HepG2 (cell line): Measurements from ENCODE around the gene RAB1B. TPM values are rescaled to one million over a fixed set of nuclear protein-coding genes. Genes with fewer than 3 reads are reported as not detected.

Source experiments
- ARID5B ChIP-seq: IDR thresholded peaks from 2 replicates; pipeline ENCODE4 v1.4.0; 2020; ENCODE audit warnings: mild to moderate bottlenecking, missing genetic modification reagents
- BRD4 ChIP-seq: sonication (generic); formaldehyde crosslinking; IDR thresholded peaks from 2 replicates; pipeline ENCODE4 v1.4.0; 2020; ENCODE audit warnings: missing genetic modification reagents
- GMEB1 ChIP-seq: sonication (generic); formaldehyde crosslinking; IDR thresholded peaks from 2 replicates; pipeline ENCODE4 v1.5.1; 2020; ENCODE audit warnings: missing genetic modification reagents, mild to moderate bottlenecking, borderline replicate concordance
- HOXD1 ChIP-seq: sonication (generic); formaldehyde crosslinking; IDR thresholded peaks from 2 replicates; pipeline ENCODE4 v1.5.0; 2020; ENCODE audit warnings: missing genetic modification reagents
- NKX3-1 ChIP-seq: sonication (generic); formaldehyde crosslinking; IDR thresholded peaks from 2 replicates; pipeline ENCODE4 v1.5.0; 2020; ENCODE audit warnings: missing genetic modification reagents
- RXRB ChIP-seq: IDR thresholded peaks from 2 replicates; pipeline ENCODE4 v1.6.1; 2016; ENCODE audit warnings: borderline replicate concordance, missing genetic modification reagents, missing compliant biosample characterization
- ZNF160 ChIP-seq: sonication (generic); formaldehyde crosslinking; IDR thresholded peaks from 2 replicates; pipeline ENCODE4 v1.8.0; 2022; ENCODE audit warnings: mild to moderate bottlenecking, inconsistent platforms, missing genetic modification reagents
- ZNF329 ChIP-seq: sonication (generic); formaldehyde crosslinking; IDR thresholded peaks from 2 replicates; pipeline ENCODE4 v1.9.0; 2021; ENCODE audit warnings: low read depth, mild to moderate bottlenecking, missing genetic modification reagents
- ZNF451 ChIP-seq: sonication (generic); formaldehyde crosslinking; IDR thresholded peaks from 2 replicates; pipeline ENCODE4 v1.5.0; 2020; ENCODE audit warnings: mild to moderate bottlenecking, missing genetic modification reagents
- ZNF576 ChIP-seq: sonication (generic); formaldehyde crosslinking; IDR thresholded peaks from 2 replicates; pipeline ENCODE4 v1.4.0; 2020; ENCODE audit warnings: mild to moderate bottlenecking, missing genetic modification reagents
- ZNF784 ChIP-seq: sonication (generic); formaldehyde crosslinking; IDR thresholded peaks from 2 replicates; pipeline ENCODE4 v1.5.1; 2020; ENCODE audit warnings: missing genetic modification reagents, mild to moderate bottlenecking, borderline replicate concordance
- ZNF878 ChIP-seq: sonication (generic); formaldehyde crosslinking; IDR thresholded peaks from 2 replicates; pipeline ENCODE4 v1.8.1; 2023; ENCODE audit warnings: mild to moderate bottlenecking, missing genetic modification reagents, moderate library complexity
- ZNF883 ChIP-seq: sonication (generic); formaldehyde crosslinking; IDR thresholded peaks from 2 replicates; pipeline ENCODE4 v1.5.1; 2020; ENCODE audit warnings: mild to moderate bottlenecking, missing genetic modification reagents; ENCODE audit errors: not compliant biosample characterization
- polyA plus RNA-seq, 8 experiments: library from polyadenylated mRNA; depleted of rRNA in 3 of 8; stranded (reverse) in 7 of 8; unstranded in 1 of 8; fragments of >200 nt; fragmentation: Illumina TruSeq in 4 of 8; extraction: Trizol in 4 of 8; gene quantifications; 2 replicates each; pipeline versions ENCODE4 v1.2.1 to v1.2.3, GENCODE V29; 2011 to 2016; ENCODE audit warnings: low read depth in 4 of 8, missing spikeins in 1 of 8, mixed read lengths in 1 of 8; ENCODE audit not compliant: insufficient read depth in 1 of 8
- total RNA-seq, 5 experiments: library from RNA; depleted of rRNA; stranded (reverse); fragments of >200 nt; fragmentation: Illumina TruSeq; extraction: Trizol; gene quantifications; 2 replicates each; pipeline ENCODE4 v1.2.3, GENCODE V29; 2016; ENCODE audit warnings: low read depth in 1 of 5
- TF ChIP-seq, protein P1 (sequence below): sonication (generic); formaldehyde crosslinking; IDR thresholded peaks from 2 replicates; pipeline ENCODE4 v1.4.0; 2020; ENCODE audit warnings: mild to moderate bottlenecking, missing genetic modification reagents, borderline replicate concordance
- TF ChIP-seq, protein P2 (sequence below): sonication (generic); formaldehyde crosslinking; IDR thresholded peaks from 2 replicates; pipeline ENCODE4 v1.4.0; 2020; ENCODE audit warnings: missing genetic modification reagents, mild to moderate bottlenecking, borderline replicate concordance

The RAB1B gene
- total and polyA plus RNA-seq, 2 of the 13 experiments (the other 11 are each of a cell fraction or from before 2014, with no cell fraction given): 77.9 to 87.9 TPM

DNA sequence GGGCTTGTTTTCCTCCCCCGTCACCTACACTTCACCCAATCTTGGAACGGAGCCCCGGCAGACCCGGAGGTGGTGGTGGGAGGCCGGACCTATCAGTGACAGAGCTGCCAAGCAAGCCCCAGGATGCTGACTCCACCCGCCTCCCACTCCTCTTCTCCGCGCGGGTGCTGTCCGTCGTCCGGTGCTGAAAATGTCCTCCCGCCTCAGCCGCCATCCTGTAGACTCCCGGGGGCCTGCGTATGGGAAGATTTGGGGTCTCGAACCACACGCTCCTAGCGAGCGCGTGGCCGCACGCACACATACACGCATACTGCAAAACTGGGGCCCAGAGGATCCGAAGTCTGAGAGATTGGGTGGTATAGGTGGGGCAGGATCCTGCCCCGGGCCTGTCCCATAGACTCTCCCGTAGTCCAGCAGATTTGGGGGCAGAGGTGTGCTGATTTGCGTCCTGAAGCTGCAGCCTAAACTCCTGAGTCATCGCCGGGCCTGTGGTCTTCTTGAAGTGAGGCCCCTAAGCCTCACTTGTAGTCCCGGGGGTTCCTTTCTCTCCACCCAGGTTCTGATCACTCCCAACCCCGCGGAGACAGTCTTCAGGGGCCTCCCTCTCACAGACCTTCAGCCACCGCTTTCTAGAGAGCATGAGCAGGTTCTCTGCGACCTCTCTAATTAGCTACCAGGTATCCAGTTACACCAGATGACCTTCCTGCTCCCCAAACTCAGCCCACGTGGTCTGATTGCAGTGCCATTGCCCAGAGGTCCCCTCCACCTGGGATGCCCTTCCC lies 21.3 kb downstream of the RAB1B start (continued):
- no peak for TF ChIP-seq GMEB1 (CRISPR knock-in tag)
- TF ChIP-seq HOXD1 (CRISPR knock-in tag): no peak
- no peak; the same call in none of the 2 replicates for TF ChIP-seq NKX3-1 (CRISPR knock-in tag)
- TF ChIP-seq ZNF883 (CRISPR knock-in tag): no peak
- 0 out of 2 replicates have a peak, but pooled peaks have one; percentile 29 for TF ChIP-seq ZNF451
- no peak for TF ChIP-seq ZNF878
- TF ChIP-seq, protein P1, sequence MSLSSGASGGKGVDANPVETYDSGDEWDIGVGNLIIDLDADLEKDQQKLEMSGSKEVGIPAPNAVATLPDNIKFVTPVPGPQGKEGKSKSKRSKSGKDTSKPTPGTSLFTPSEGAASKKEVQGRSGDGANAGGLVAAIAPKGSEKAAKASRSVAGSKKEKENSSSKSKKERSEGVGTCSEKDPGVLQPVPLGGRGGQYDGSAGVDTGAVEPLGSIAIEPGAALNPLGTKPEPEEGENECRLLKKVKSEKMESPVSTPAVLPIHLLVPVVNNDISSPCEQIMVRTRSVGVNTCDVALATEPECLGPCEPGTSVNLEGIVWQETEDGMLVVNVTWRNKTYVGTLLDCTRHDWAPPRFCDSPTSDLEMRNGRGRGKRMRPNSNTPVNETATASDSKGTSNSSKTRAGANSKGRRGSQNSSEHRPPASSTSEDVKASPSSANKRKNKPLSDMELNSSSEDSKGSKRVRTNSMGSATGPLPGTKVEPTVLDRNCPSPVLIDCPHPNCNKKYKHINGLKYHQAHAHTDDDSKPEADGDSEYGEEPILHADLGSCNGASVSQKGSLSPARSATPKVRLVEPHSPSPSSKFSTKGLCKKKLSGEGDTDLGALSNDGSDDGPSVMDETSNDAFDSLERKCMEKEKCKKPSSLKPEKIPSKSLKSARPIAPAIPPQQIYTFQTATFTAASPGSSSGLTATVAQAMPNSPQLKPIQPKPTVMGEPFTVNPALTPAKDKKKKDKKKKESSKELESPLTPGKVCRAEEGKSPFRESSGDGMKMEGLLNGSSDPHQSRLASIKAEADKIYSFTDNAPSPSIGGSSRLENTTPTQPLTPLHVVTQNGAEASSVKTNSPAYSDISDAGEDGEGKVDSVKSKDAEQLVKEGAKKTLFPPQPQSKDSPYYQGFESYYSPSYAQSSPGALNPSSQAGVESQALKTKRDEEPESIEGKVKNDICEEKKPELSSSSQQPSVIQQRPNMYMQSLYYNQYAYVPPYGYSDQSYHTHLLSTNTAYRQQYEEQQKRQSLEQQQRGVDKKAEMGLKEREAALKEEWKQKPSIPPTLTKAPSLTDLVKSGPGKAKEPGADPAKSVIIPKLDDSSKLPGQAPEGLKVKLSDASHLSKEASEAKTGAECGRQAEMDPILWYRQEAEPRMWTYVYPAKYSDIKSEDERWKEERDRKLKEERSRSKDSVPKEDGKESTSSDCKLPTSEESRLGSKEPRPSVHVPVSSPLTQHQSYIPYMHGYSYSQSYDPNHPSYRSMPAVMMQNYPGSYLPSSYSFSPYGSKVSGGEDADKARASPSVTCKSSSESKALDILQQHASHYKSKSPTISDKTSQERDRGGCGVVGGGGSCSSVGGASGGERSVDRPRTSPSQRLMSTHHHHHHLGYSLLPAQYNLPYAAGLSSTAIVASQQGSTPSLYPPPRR (CRISPR knock-in tag): no peak
- TF ChIP-seq ZNF160 (CRISPR knock-in tag): peak; percentile 72; the same call in 1 of the 2 replicates
- no peak for TF ChIP-seq BRD4 (CRISPR knock-in tag)
- TF ChIP-seq ZNF576 (CRISPR knock-in tag): 0 out of 2 replicates have a peak, but pooled peaks have one; percentile 54
- peak; percentile 58 for TF ChIP-seq ARID5B
- TF ChIP-seq RXRB: peak; percentile 59; the same call in 1 of the 2 replicates
- TF ChIP-seq, protein P2, sequence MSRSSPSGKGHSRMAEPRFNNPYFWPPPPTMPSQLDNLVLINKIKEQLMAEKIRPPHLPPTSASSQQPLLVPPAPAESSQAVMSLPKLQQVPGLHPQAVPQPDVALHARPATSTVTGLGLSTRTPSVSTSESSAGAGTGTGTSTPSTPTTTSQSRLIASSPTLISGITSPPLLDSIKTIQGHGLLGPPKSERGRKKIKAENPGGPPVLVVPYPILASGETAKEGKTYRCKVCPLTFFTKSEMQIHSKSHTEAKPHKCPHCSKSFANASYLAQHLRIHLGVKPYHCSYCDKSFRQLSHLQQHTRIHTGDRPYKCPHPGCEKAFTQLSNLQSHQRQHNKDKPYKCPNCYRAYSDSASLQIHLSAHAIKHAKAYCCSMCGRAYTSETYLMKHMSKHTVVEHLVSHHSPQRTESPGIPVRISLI (CRISPR knock-in tag): no peak
- no peak for TF ChIP-seq ZNF784 (CRISPR knock-in tag)
- no peak for TF ChIP-seq ZNF329 (CRISPR knock-in tag)
